Raji (cell line): Measurements from ENCODE around the gene OCA2.

Experiments used
- POLR2A ChIP-seq: IDR thresholded peaks from 2 replicates; pipeline ENCODE4 v1.6.1; 2011; ENCODE audit warnings: low read depth, low read length, control low read depth; ENCODE audit not compliant: insufficient read depth

The OCA2 gene

DNA sequence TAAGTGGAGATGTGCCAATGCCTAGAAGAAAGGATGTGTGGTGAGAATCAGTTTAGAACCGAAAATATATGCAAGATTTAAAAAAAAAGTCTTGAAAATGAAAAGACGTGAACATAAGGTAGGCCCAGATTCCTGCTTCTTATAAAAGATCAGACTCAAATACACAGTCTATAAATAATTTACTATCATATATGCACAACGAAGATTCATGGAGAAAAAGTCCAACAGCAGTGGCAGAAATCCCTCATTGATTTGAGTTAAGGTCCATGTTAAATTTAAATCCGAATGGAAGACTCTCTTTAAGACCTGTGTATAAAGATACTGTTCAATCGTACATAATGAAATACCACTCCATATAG lies 227.2 kb downstream of the OCA2 start:
- TF ChIP-seq POLR2A = no peak

GRCh38 chr15:27871078-27871901 lies 227.8 kb downstream of the OCA2 start:
- no peak for TF ChIP-seq POLR2A

DNA sequence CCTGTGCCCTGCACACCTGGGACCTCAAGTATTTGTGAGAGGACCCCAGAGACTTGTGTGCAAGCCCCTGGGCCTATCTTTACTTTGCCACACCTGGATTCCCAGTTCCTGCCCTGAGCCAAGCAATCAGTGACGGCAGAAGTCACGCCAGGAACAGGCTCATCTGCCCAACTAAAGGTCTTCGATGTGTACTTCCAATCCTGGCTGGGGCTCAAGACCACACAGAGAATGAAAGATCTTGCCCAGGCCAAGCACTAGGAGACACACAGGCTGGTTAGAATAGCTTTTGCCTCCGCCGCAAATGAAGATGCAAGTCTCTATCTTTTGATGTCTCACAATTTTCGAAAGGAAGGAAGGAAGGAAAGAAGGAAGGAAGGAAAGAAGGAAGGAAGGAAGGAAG lies 228.8 kb downstream of the OCA2 start:
- TF ChIP-seq POLR2A = no peak

DNA sequence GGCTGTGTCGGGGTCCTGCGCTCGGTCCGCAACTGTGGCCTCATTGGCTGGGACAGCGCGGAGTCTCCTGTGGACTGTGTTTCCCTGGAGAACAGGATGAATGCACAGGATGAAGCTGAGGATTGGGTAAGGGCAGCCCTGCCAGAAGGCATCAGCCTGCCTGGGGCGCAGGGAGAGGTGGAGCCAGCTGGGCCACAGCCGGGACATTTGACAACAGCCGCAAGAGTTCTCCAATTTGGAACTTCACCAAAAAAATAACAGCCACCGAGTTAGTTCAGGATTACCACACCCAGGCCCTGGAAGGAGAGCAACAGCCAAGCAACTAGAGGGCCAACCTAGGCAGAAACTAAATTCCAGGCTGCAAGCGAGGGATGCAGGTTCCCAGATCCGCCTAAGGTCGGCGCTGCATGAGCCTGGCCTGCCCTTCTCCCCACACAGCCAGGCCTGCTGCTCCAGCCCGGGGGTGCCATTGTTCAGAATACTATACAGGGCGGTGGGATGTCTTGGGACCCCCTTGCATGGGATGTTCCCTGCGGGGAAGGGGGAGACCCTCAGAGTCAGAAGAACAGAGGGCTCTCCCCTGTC lies 229.3 kb downstream of the OCA2 start:
- no peak for TF ChIP-seq POLR2A

GRCh38 chr15:27868828-27869404 lies 230.2 kb downstream of the OCA2 start:
- no peak for TF ChIP-seq POLR2A

GRCh38 chr15:27867861-27868260 lies 231.3 kb downstream of the OCA2 start:
- no peak for TF ChIP-seq POLR2A

DNA sequence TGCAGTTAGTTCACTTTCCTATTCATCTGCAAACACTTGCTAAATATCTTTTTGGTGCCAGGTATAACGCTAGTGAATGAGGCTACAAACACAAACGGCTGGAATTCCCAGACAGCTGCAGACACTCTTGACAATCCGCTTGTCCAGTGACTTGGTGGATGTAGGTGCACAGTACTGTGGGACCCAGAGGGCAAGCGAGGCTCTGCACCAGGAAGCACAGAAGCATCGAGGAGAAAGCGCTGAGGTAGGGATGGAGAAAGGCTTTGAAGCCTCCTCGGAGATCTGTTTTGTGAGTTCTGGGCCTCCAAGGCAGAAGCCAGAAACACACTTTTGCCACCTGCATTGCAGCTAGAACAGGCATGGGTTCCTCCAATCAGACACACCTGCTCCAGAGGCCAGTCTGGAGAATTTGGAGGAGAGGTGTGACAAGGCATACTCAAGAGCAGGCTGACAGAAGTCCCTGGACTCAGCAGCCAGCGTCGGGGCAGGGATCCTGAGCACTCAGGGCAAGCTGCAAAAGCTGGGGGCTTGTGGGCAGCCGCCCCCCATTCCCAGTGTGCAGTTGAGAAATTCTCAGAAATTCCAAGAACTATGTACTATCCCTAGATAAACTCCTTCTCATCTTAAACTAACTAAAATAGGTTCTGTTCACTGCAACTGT lies 232.5 kb downstream of the OCA2 start:
- TF ChIP-seq POLR2A = no peak

GRCh38 chr15:27865926-27866325 lies 233.2 kb downstream of the OCA2 start:
- no peak for TF ChIP-seq POLR2A

GRCh38 chr15:27865323-27865922 lies 233.7 kb downstream of the OCA2 start:
- TF ChIP-seq POLR2A = no peak

DNA sequence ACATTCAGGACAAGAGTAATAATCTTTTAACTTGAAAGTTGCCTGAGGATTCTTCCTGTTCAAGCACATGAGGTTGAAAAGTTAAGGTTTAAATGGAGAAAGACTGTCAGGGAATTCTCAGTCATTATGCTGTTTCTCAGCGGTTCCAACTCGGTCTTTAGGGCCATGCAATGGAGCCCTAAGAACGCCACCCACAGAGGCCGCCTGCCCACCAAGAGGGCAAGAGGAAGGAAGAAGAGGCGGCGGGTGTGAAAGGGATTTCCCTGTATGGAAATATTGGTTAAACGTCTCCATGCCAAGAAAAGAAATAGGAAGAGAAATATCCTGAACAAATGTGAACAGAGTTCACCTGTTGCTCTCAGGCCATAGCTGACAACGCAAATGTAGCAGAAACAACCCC lies 234.4 kb downstream of the OCA2 start:
- no peak for TF ChIP-seq POLR2A

GRCh38 chr15:27864086-27864485 lies 235.0 kb downstream of the OCA2 start:
- TF ChIP-seq POLR2A = no peak

- no peak for TF ChIP-seq POLR2A
Measured at GRCh38 chr15:27863000-27863399, 236.1 kb downstream of the OCA2 start.

DNA sequence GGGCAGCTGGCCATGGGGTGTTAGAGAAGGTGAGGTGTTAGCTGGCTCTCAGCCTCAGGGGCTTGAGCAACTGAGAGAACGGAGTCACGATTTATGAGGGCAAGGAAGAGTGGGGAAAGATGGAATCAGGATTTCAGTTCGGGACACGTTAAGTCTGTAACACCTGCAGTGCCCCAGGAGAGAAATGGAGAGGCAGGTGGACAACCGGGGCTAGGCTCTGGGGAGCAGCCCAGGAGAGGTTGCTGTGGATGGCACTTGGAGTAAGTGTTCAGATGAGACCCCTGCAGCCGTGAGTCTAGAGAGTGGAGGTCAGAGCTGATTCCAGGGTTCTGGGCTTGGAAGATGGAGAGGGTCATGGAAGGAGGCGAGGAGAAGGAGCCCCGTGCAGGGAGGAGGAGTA lies 237.9 kb downstream of the OCA2 start:
- TF ChIP-seq POLR2A = no peak

DNA sequence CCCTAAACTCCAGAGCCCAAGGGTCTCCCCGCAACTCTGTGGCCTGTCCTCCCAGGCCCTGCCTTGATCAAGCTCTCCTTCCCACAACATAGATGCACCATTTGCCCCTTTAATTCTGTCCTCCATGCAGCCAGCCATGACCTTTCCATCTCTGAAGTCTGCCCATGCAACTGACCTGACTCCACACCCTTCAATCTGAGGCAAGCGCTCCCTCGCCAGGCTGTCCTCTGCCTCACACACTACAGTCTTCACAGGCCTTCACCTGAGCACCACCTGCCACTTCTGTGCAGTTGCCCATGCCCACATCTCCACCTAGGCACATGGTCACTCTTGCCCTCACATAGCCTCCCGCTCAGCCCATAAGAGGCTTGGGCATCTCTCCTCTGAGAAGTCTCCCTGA lies 244.0 kb downstream of the OCA2 start:
- no peak for TF ChIP-seq POLR2A

DNA sequence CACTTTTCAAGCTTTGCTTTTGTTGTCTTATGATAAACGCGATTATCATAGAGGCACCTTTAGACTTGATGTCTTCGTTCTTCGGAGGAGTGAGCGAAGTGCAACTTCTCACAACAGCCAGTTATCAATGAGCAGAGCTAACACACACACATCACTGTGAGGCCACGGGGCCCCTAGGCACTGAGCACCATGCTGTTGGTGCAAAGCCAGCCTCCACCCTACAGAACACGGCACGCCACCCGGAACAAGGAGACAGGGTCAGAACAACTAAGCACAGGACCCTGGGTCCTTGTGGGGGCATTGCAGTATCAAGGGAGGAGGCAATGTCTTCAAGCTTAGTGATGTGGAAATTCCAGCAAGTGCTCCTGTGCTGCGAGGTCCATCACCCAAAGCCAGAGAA lies 244.5 kb downstream of the OCA2 start:
- TF ChIP-seq POLR2A = no peak

DNA sequence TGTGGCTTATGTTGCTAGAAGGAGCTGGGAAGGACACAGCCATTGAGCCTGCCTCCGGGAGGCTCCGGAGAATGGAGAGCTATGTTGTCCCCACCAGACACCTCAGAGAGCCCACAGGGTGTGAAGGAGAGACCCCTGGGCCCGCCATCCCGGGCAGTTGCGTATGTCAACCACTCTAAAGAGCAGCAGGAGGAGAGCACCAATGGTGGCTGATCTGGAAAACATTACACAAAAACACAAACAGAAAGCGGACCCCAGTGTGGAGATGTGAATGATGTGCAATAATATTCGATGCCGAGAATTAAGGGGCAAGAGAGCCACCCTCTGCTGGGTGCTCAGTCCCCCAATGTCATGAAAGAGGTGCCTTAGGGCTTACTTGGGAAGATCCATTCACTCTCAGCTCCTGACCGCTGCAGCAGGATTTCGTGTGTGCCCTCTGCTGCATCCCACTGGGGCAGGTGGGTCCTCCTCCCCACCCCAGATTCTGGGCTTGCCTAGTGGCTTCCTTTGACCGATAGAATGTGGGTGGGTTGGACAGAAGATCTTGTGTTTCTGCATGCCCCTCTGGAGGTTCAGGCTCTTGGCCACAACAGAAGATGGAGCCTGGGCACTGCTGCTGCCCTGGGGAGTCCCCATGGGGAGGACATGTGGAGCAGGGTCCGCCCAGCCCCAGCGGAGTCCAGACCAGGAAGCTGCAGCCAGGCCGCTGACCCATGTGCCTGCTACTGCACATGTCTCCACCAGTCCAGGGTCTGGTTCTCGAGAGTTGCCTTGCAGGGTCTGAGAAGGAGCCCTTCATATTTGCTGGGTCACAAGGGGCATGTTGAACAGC lies 245.3 kb downstream of the OCA2 start:
- TF ChIP-seq POLR2A = no peak
